Loucy (cell line): ENCODE measurements around the gene CABLES1.

ENCODE experiments used
- H2AFZ ChIP-seq: fragments of 200-600 bp; sonication (generic); 2 replicates; pipeline ENCODE4 v1.6.0; 2016; ENCODE audit warnings: antibody characterized with exemption, mild to moderate bottlenecking, low read length, moderate library complexity
- H3F3A ChIP-seq: fragments of 200-600 bp; 2 replicates; pipeline ENCODE4 v1.6.0; 2016; ENCODE audit warnings: antibody characterized with exemption, low read depth, mild to moderate bottlenecking
- H3K27me3 ChIP-seq: fragments of 200-600 bp; sonication (generic); 2 replicates; pipeline ENCODE4 v1.6.1; 2014; ENCODE audit warnings: low read length, mild to moderate bottlenecking; ENCODE audit not compliant: insufficient read depth, poor library complexity, severe bottlenecking
- H3K36me3 ChIP-seq: fragments of 200-600 bp; sonication (generic); 2 replicates; pipeline ENCODE4 v1.6.1; 2016; ENCODE audit warnings: low read length; ENCODE audit not compliant: insufficient read depth
- H3K4me1 ChIP-seq: fragments of 200-600 bp; sonication (generic); 2 replicates; pipeline ENCODE4 v1.5.1; 2014; ENCODE audit warnings: low read length, mild to moderate bottlenecking; ENCODE audit not compliant: insufficient read depth, poor library complexity, severe bottlenecking
- H3K4me2 ChIP-seq: fragments of 200-600 bp; sonication (generic); 2 replicates; pipeline ENCODE4 v1.6.0; 2014; ENCODE audit warnings: antibody characterized with exemption, low read length, low read depth, mild to moderate bottlenecking; ENCODE audit not compliant: poor library complexity, severe bottlenecking
- H3K4me3 ChIP-seq: fragments of 200-600 bp; sonication (generic); 2 replicates; pipeline ENCODE4 v1.5.1; 2014; ENCODE audit warnings: low read length, mild to moderate bottlenecking, mixed read lengths; ENCODE audit not compliant: poor library complexity, severe bottlenecking
- H3K79me2 ChIP-seq: fragments of 200-600 bp; sonication (generic); 2 replicates; pipeline ENCODE4 v1.6.1; 2014; ENCODE audit warnings: low read length; ENCODE audit not compliant: insufficient read depth
- H3K9ac ChIP-seq: fragments of 200-600 bp; sonication (generic); 2 replicates; pipeline ENCODE4 v1.6.0; 2014; ENCODE audit warnings: mild to moderate bottlenecking, low read depth, low read length, moderate library complexity; ENCODE audit not compliant: poor library complexity, severe bottlenecking
- H3K9me2 ChIP-seq: fragments of 200-600 bp; sonication (generic); replicated peaks from 2 replicates; pipeline ENCODE4 v1.6.1; 2016; ENCODE audit warnings: low read depth, low read length, mixed read lengths
- H3K9me3 ChIP-seq: fragments of 200-600 bp; sonication (generic); 2 replicates; pipeline ENCODE4 v1.6.1; 2014; ENCODE audit warnings: mild to moderate bottlenecking, antibody characterized with exemption, low read length, low read depth; ENCODE audit not compliant: insufficient read depth
- H4K20me1 ChIP-seq: fragments of 200-600 bp; sonication (generic); 2 replicates; pipeline ENCODE4 v1.6.0; 2014; ENCODE audit warnings: antibody characterized with exemption, low read length, mild to moderate bottlenecking; ENCODE audit not compliant: insufficient read depth, poor library complexity, severe bottlenecking
- CTCF ChIP-seq: fragments of 200-600 bp; sonication (generic); conservative IDR thresholded peaks from 2 replicates; pipeline ENCODE4 v1.5.1; 2014; ENCODE audit warnings: mild to moderate bottlenecking, antibody characterized with exemption, low read length
- EZH2phosphoT487 ChIP-seq: fragments of 200-600 bp; IDR thresholded peaks from 2 replicates; pipeline ENCODE4 v1.6.1; 2018; ENCODE audit warnings: antibody characterized with exemption, mild to moderate bottlenecking, moderate library complexity, borderline replicate concordance

CABLES1 gene

GRCh38 chr18:23182606-23183005 is 47.3 kb downstream of the CABLES1 start:
- peaks cover 8% of the 10 kb centered on the region; the same call in 1 of the 2 replicates for H3K36me3 ChIP-seq
- no peaks in the 10 kb centered on the region for H3K9me2 ChIP-seq
- no peaks in the 10 kb centered on the region for H3K27me3 ChIP-seq
- H3K9me3 ChIP-seq: no peaks in the 10 kb centered on the region
- no peak overlapping the region for H3K4me2 ChIP-seq
- H3K9ac ChIP-seq: no peak overlapping the region
- H3F3A ChIP-seq: no peaks in the 10 kb centered on the region
- peaks cover 60% of the 10 kb centered on the region; the same call in 1 of the 2 replicates for H3K79me2 ChIP-seq
- H3K4me3 ChIP-seq: no peak overlapping the region
- peaks cover 10% of the 10 kb centered on the region for H3K4me1 ChIP-seq
- no peaks in the 10 kb centered on the region for H4K20me1 ChIP-seq
- no peak for TF ChIP-seq CTCF
- H2AFZ ChIP-seq: no peak overlapping the region

- H3K9ac ChIP-seq: no peak overlapping the region
- no peaks in the 10 kb centered on the region for H3K27me3 ChIP-seq
- no peaks in the 10 kb centered on the region for H3K9me3 ChIP-seq
- no peak overlapping the region for H3K4me2 ChIP-seq
- TF ChIP-seq CTCF (no peak), EZH2phosphoT487 (no peak)
- peaks cover 8% of the 10 kb centered on the region; the same call in 1 of the 2 replicates for H3K36me3 ChIP-seq
- no peaks in the 10 kb centered on the region for H3K9me2 ChIP-seq
- peaks cover 52% of the 10 kb centered on the region; the same call in 1 of the 2 replicates for H3K79me2 ChIP-seq
- H2AFZ ChIP-seq: no peak overlapping the region
- no peaks in the 10 kb centered on the region for H3F3A ChIP-seq
- no peaks in the 10 kb centered on the region for H4K20me1 ChIP-seq
- peaks cover 15% of the 10 kb centered on the region for H3K4me1 ChIP-seq
- H3K4me3 ChIP-seq: no peak overlapping the region
These were observed 48.3 kb downstream of the CABLES1 start for GRCh38 chr18:23183411-23184150.

GRCh38 chr18:23186781-23187180 is 51.5 kb downstream of the CABLES1 start:
- Histone ChIP-seq H2AFZ (no peak overlapping the region), H3F3A (0 out of 2 replicates have a peak, but pooled peaks cover 7% of the 10 kb centered on the region), H3K9me2 (no peaks in the 10 kb centered on the region), H3K36me3 (peaks cover 26% of the 10 kb centered on the region; the same call in 1 of the 2 replicates), H3K9ac (no peak overlapping the region), H4K20me1 (peaks cover 5% of the 10 kb centered on the region), H3K9me3 (no peaks in the 10 kb centered on the region), H3K79me2 (peaks cover 36% of the 10 kb centered on the region; the same call in 1 of the 2 replicates), H3K4me3 (no peak overlapping the region), H3K27me3 (no peaks in the 10 kb centered on the region), H3K4me2 (no peak overlapping the region), H3K4me1 (peaks cover 13% of the 10 kb centered on the region)
- TF ChIP-seq CTCF: no peak
- TF ChIP-seq EZH2phosphoT487: no peak
